KG1 (cell line): Measurements from ENCODE around the gene HLA-DMB.

Source experiments
- DNase-seq: peaks from one replicate; lab custom pipeline; 2025; lab: John Stamatoyannopoulos, UW

Gene HLA-DMB

GRCh38 chr6:32940656-32941213, at the start of gene HLA-DMB:
Gene HLA-DMB, minus strand, starts transcription at chr6:32941028. Its CDS starts 221 bp downstream, at chr6:32940807.
- DNase-seq, result peak; percentile 83

- no peak for DNase-seq
These were observed 48.5 kb upstream of the HLA-DMB start for GRCh38 chr6:32989368-32989767.

GRCh38 chr6:32984622-32985389, 44.0 kb upstream of the HLA-DMB start:
- DNase-seq, result peak; percentile 91

GRCh38 chr6:32983964-32984621, 43.3 kb upstream of the HLA-DMB start:
- DNase-seq, result no peak

GRCh38 chr6:32983493-32983848, 42.6 kb upstream of the HLA-DMB start:
- DNase-seq, result no peak

- DNase-seq, result no peak
These were observed 42.1 kb upstream of the HLA-DMB start for GRCh38 chr6:32982702-32983492.

GRCh38 chr6:32982084-32982701, 41.4 kb upstream of the HLA-DMB start:
- DNase-seq, result no peak

GRCh38 chr6:32980488-32981038, 39.7 kb upstream of the HLA-DMB start:
- DNase-seq, result no peak

GRCh38 chr6:32979720-32980487, 39.1 kb upstream of the HLA-DMB start:
- no peak for DNase-seq

- no peak for DNase-seq
These were observed 37.1 kb upstream of the HLA-DMB start for GRCh38 chr6:32977953-32978324.

GRCh38 chr6:32977272-32977952, 36.6 kb upstream of the HLA-DMB start:
- DNase-seq, result no peak

- DNase-seq, result no peak
These were observed 35.7 kb upstream of the HLA-DMB start for GRCh38 chr6:32976334-32977069.

GRCh38 chr6:32975886-32976285, 35.1 kb upstream of the HLA-DMB start:
- DNase-seq, result no peak

GRCh38 chr6:32974541-32975308, 33.9 kb upstream of the HLA-DMB start:
- DNase-seq, result no peak

GRCh38 chr6:32974016-32974333, 33.1 kb upstream of the HLA-DMB start:
- DNase-seq, result no peak

- no peak for DNase-seq
These were observed 32.6 kb upstream of the HLA-DMB start for GRCh38 chr6:32973144-32974015.

- DNase-seq, result peak; percentile 85
These were observed 31.7 kb upstream of the HLA-DMB start for GRCh38 chr6:32972353-32973143.
